C1 segment of cervical spinal cord (tissue), 14 donors: Measurements from ENCODE around the gene MRPL49.
"Not testable (repeated sequence)": the region's sequence is repeated elsewhere in the genome, so short reads cannot be mapped to it uniquely, and the experiment has no call there.

Experiments
- DNase-seq, 14 donors: peaks; one replicate each; lab custom pipeline; 2025; lab: John Stamatoyannopoulos, UW

Gene MRPL49

DNA sequence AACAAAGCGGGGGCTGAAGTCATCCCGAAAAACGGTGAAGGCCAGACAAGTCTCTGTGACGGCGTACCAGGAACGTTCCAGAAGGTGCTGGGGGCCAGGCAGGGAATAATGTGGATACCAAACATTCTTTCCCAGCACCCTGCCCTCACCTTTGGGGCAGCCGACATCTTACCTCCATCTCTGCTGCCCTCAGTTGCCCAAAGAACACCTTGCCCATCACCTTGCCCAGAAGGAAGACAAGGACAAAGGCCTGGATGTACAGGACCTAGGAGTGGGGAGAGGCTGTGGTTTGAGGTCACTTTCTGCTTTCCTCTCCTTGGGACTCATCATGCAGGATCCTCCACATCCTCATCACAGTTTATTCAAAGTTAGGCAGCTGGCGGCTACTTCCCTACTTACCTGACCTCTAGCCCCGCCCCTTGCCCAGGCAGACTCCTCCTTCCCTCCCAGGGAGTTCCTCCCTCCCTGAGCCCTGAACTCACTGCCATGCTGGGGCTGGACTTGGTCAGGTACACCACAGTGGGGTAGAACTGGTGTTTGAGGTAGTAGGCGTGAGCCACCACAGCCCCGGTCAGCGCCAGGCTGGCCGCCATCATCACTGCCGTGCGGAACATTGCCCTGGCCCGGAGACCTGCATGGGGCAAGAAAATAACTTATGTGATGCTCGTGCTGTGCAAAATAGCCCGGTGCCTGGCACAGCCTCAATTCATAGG, 11.0 kb downstream of the MRPL49 start:
- no peak for DNase-seq

GRCh38 chr11:65133724-65134123, 11.6 kb downstream of the MRPL49 start:
- DNase-seq: no peak

DNA sequence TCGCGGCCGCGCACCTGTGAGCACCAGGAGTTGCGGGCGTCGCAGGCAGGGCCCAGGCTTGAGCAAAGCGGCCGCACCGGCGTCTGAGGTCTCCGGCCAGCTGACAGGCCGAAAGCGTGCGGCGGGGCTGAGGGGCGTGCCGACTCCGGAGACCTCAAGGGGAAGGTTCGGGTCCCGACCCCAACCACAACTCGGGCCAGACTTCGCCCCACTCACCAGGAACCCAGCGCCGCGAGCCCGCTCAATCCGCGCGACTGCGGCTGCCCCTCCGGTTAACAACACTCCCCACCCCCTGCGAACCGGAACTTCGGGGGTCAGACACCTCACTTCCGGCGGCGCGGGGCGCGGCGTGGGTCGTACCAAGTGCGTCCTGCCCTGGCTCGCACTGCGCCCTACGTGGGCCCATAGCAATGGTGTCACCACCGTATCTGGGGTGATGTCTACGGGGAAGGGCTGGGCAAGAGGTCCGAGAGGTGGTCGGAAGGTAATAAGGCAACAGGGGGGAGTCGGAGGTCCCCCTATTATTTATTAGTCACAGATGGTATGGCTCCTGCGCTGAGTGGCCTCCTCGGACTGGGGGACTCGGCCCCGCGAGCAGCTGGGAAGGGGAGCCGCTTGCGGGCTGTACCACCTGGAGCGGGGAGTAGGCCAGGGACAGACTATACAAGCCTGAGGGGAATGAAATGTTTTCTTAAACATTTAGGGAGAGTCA, 12.3 kb downstream of the MRPL49 start, which contains the start of gene SYVN1:
TSS of gene SYVN1 (minus strand) at position 280 of the 712 bp plus-strand sequence. CDS start 918 bp downstream, outside the sequence.
- peak; percentile 83 to 97 (median 93) for DNase-seq

GRCh38 chr11:65134952-65135632, 13.0 kb downstream of the MRPL49 start:
- DNase-seq: peak; percentile 70 to 99 (median 90)

GRCh38 chr11:65135633-65136145, 13.6 kb downstream of the MRPL49 start:
- DNase-seq: peak in 1 of 14 donors; percentile 75

DNA sequence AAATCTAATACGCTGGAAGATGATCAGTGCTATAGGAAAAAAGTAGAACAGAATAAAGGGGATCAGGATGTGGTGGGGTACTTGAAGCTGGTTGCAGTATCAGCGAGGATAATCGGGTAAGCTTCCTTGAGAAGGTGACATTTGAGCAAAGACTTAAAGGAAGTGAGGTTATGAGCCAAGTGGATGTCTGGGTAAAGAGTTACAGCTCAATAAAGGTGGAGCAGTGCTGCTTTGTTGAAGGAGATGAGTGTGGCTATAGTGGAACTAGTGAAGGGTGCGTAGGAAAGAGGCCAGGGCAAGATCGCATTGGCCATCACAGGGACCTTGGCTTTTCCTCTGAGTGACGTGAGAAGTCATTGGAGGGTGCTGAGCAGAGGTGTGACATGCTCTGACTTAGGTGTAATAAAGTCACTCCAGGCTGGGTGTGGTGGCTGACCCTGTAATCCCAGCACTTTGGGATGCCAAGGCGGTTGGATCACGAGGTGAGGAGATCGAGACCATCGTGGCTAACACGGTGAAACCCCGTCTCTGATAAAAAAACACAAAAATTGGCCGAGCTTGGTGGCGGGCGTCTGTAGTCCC, 14.5 kb downstream of the MRPL49 start:
- no peak for DNase-seq

DNA sequence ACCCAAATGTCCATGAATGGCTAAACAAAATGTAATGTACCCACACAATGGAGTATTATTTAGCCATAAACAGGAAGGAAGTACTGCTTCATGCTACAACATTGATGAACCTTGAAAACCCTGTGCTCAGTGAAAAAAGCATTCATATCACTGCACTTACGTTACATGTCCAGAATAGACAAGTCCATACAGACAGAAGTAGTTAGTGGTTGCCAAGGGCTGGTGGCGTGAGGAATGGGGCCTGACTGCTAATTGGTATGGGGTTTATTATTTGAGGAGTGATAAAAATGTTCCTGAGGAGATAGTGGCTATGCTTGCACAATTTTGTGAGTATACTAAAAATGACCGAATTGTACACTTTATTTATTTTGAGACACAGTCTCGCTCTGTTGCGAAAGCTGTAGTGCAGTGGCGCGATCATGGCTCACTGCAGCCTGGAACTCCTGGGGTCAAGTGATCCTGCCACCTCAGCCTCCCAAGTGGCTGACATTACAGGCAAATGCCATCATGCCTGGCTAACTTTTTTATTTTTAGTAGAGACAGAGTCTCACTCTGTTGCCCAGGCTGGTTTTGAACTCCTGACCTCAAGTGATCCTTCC, 19.9 kb downstream of the MRPL49 start:
- no peak for DNase-seq

DNA sequence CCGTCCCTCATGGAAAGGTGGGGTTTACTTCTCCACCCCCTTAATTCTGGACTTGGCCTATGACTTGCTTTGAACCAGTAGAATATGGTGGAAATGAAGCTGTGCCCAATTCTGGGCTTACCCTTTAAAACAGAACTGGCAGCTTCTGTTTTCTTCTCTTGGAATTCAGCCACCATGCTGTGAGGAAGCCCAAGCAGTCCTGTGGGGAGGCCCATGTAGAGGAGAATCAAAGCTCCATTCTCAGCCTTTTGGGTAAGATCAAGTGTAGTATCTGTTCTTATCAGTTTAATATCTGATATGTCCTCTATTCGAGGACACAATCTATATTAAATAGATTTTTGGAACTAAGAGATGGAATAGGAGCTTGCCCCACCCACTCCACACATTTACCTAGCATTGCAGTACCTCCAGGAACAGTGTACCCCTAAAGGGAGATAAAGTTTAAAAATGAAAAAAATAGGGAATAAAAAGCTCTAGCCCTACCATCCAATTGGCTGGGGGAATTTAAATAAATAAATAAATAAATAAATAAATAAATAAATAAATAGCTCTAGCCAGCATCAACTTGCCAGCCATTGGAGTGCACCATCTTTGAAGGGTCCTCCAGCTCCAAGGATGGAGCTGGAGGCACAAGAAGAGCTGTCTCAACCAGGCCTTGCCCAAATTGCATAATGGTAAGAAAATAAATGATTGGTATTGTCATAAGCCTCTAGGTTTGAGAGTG, 25.4 kb downstream of the MRPL49 start:
- DNase-seq: no peak

DNA sequence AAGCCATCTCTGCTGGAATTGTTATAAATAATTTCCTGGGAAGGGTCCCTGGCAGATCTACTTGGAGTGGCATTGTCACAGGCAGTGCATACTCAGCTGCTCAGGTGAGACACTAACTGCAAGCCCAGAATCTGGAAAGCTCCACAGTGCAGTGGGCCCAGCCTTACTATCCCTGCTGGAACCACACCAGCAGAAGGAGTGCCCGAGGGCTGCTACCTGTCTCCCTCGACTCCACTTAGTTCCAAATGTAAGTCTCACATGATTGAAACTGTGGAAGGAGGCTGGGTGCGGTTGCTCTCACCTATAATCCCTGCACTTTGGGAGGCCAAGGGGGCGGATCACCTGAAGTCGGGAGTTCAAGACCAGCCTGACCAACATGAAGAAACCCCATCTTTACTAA, 26.5 kb downstream of the MRPL49 start:
- DNase-seq: no peak

DNA sequence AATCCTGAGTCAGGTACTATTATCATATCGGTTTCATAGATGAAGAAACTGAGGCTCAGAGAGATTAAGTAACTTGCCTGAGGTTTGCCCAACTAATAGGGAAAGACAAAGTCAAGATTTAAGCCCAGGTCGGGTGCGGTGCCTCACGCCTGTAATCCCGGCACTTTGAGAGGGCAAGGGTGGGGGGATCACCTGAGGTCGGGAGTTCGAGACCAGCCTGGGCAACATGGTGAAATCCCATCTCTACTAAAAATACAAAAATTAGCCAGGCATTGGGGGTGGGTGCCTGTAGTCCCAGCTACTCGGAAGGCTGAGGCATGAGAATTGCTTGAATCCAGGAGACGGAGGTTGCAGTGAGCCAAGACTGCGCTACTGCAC, 28.0 kb downstream of the MRPL49 start:
- not testable (repeated sequence) for DNase-seq

DNA sequence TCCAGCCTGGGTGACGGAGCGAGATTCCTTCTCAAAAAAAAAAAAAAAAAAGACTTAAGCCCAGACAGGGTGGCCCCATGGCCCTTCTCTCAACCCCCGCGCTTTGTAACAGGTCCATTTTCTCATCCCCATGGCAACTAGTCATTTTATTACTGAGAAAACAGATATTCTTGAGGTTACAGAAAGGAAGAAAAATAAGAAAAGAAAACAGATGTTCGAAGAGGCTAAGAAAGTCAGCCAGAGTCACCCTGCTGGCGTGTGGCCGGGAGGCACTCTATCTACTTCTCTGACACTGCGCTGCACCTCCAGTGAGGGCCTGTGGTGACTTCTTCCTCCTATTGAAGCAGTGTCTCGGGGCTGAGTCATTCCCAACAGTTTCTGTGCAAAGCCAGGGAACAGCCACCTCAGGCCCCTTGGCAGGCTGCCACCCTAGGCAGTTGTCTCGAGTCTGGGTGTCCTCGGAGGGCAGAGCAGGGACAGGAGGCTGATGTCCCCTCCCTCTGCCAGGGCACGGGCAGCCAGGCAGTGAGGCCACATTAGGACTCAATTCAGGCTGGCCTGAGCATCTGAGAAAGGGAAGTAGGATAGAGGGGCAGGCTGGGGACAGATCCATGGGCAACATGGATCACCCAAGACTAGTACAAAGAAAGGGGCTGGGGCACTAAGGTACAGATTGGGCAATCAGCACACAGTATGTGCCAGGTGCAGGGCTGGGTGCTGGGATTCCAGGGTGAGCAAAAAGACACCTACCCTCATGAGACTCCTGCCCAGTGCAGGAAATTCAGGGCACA, 28.6 kb downstream of the MRPL49 start:
- DNase-seq: peak in 12 of 14 donors; percentile 9 to 86 (median 69)

DNA sequence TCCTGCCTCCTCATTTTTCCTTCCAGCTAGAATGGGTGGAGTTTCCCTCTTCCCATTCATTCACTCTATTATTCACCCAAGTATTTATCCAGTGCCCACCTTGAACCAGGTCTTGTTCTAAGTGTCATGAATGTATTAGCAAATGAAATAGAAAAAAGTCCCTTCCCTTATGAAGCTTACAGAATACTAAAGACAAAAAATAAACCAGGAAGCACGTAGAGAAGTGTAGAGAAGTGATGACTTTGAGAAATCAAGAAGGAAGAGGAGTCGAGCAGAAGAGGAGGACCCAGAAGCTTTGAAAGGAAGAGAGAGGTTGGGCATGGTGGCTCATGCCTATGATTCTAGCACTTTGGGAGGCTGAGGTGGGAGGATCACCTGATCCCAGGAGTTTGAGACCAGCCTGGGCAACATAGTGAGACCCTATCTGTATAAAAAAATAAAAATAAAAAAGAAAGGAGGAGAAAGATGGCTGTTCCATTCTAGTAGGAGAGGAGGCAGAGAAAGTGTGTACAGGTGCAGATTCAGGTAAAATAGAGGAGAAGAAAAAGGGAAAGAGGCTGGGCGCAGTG, 29.3 kb downstream of the MRPL49 start:
- no peak for DNase-seq

GRCh38 chr11:65152122-65152521, 30.0 kb downstream of the MRPL49 start:
- DNase-seq: no peak

DNA sequence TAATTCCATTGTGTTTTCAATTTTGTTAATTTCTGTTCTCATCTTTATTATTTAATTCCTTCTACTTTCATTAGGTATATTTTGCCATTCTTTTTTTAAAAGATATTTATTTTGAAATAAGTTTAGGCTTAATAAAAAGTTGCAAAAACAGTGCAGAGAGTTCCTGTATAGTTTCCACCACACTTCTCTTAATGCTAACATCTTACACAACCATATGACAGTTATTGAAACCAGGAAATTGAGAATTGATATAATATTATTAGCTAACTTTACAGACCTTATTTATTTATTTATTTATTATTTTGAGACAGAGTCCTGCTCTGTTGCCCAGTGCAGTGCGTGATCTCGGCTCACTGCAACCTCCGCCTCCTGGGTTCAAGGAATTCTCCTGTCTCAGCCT, 34.1 kb downstream of the MRPL49 start:
- no peak for DNase-seq

- DNase-seq: no peak
These were observed 34.8 kb downstream of the MRPL49 start for GRCh38 chr11:65156926-65157325.

DNA sequence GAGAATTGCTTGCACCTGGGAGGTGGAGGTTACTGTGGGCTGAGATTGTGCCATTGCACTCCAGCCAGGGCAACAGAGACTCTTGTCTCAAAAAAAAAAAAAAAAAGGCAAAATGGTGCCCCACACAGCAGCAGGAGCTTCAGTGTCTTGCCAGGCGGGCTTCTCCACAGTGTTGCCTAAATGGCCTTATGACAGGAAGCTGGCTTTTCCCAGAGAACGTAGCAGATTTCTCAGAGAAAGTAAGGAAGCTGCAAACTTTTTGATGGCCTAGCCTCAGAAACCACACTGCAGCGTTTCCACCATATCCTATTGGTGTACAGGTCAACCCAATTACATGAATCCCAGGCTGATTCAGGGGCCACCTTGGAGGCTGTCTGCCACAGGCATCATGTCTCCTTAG, 35.2 kb downstream of the MRPL49 start:
- no peak for DNase-seq

GRCh38 chr11:65159012-65159411, 36.9 kb downstream of the MRPL49 start:
- DNase-seq: no peak

DNA sequence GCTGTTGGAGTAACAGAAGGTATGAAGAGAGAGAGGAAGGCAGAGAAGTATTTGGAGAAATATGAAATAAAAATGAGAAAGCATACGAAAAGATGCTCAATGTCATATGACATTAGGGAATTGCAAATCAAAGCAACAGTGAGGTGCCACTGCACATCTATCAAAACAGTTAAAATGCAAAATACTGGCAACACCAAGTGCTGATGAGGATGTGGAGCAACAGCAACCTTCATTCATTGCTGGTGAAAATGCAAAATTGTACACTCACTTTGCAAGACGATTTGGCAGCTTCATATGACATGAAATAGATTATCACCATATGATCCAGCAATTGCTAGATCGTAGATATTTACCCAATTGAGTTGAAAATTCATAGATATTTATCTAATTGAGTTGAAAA, 38.5 kb downstream of the MRPL49 start:
- DNase-seq: no peak

DNA sequence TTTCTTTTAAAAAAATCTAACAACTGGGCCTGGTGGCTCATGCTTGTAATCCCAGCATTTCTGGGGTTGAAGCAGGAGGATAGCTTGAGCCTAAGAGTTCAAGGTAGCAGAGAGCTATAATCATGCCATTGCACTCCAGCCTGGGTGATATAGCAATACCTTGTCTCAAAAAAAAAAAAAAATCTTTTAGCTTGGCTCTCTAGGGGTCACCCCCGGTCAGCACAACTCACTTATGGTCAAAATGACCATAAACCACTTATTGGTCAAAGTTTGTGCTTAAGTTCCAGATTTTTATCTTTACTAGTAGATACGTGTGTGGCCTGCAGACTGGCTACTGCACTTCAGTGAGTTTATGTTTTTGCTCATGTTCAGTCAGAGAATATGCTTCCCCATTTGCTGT, 41.6 kb downstream of the MRPL49 start:
- no peak for DNase-seq
